Fibroblast of pulmonary artery (primary cell): ENCODE data around the gene ZNRF4.
"Not testable (repeated sequence)": the region's sequence is repeated elsewhere in the genome, so short reads cannot be mapped to it uniquely, and the experiment has no call there.

Experiments used
- DNase-seq: peaks from one replicate; pipeline ENCODE4 v3.0.0-alpha.2; 2010; ENCODE audit warnings: low read depth
- H3K4me3 ChIP-seq: replicated peaks from 2 replicates; pipeline ENCODE4 v1.5.1; 2011; ENCODE audit warnings: low read depth, mild to moderate bottlenecking, control low read depth, low read length, moderate library complexity
- TF ChIP-seq, protein P1 (sequence below): IDR thresholded peaks from 2 replicates; pipeline ENCODE4 v1.5.1; 2011; ENCODE audit warnings: mild to moderate bottlenecking, control low read depth, low read length, inconsistent platforms; ENCODE audit errors: missing control alignments

Gene ZNRF4

DNA sequence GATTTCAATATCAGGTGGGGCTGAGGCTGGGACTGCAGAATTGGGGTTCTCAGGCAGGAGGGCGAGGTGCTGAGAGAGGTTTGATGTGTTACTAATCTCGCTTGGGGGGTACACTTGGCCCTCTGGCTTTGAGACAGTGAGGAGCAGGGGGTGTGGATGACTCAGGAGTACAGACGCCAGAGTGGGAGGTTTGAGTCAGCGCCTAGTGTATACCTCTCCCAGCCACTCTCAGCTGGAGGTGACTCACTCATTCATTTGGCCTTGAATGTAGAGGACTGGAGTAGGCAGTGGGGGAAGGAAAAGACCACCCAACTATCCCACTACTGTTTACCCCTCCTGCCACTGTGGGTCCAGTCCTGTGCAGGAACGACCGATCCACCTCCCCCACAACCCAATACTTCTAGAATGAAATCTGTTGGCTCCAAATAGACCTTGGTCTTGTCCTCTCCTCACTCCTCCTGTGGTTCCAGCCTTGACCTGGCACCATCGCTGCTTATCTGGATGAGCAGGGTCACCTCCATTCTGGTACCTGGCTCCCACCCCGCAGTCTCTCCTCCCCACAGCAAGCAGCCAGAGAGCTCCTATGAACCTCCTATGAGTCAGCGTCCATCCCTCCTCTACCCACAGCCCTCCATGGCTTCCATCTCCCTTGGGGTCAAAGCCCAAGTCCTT is 20.1 kb upstream of the ZNRF4 start:
- DNase-seq = peak; percentile 45
- H3K4me3 ChIP-seq = no peak overlapping the region
- TF ChIP-seq, protein P1, sequence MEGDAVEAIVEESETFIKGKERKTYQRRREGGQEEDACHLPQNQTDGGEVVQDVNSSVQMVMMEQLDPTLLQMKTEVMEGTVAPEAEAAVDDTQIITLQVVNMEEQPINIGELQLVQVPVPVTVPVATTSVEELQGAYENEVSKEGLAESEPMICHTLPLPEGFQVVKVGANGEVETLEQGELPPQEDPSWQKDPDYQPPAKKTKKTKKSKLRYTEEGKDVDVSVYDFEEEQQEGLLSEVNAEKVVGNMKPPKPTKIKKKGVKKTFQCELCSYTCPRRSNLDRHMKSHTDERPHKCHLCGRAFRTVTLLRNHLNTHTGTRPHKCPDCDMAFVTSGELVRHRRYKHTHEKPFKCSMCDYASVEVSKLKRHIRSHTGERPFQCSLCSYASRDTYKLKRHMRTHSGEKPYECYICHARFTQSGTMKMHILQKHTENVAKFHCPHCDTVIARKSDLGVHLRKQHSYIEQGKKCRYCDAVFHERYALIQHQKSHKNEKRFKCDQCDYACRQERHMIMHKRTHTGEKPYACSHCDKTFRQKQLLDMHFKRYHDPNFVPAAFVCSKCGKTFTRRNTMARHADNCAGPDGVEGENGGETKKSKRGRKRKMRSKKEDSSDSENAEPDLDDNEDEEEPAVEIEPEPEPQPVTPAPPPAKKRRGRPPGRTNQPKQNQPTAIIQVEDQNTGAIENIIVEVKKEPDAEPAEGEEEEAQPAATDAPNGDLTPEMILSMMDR = no peak

GRCh38 chr19:5435642-5436017 is 19.6 kb upstream of the ZNRF4 start:
- no peak overlapping the region for H3K4me3 ChIP-seq
- no peak for DNase-seq
- TF ChIP-seq, protein P1 = no peak

- no peak overlapping the region for H3K4me3 ChIP-seq
- DNase-seq = peak; percentile 45
- TF ChIP-seq, protein P1 = no peak
Observed at GRCh38 chr19:5436106-5436947, 18.9 kb upstream of the ZNRF4 start.

- no peak overlapping the region for H3K4me3 ChIP-seq
- TF ChIP-seq, protein P1 = no peak
- no peak for DNase-seq
Observed at GRCh38 chr19:5436948-5437306, 18.3 kb upstream of the ZNRF4 start.

- not testable (repeated sequence) for H3K4me3 ChIP-seq, DNase-seq
Observed at GRCh38 chr19:5438756-5439155, 16.5 kb upstream of the ZNRF4 start.

GRCh38 chr19:5439452-5439851 is 15.8 kb upstream of the ZNRF4 start:
- TF ChIP-seq, protein P1 = no peak
- no peak for DNase-seq
- no peak overlapping the region for H3K4me3 ChIP-seq

DNA sequence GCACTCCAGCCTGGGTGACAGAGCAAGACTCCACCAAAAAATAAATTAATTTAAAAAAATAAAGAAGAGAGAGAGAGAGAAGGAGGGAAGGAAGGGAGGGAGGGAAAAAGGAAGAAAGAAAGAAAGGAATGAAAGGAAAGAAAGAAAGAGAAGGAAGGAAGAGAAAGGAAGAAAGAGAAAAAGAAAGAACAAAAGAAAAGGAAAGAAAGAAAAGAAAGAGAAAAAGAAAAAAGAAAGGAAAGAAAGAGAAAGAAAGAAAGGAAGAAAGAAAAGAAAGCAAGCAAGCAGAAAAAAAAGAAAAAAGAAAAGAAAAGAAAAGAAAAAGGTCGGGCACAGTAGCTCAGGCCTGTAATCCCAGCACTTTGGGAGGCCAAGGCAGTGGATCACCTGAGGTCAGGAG is 14.9 kb upstream of the ZNRF4 start:
- no peak for DNase-seq
- TF ChIP-seq, protein P1 = no peak
- H3K4me3 ChIP-seq = no peak overlapping the region
